H1 (cell line): ENCODE data around the gene MXD3. TPM values are rescaled to one million over a fixed set of nuclear protein-coding genes. Genes with fewer than 3 reads are reported as not detected.

ENCODE experiments used
- CHD2 ChIP-seq: IDR thresholded peaks from 2 replicates; pipeline ENCODE4 v1.6.1; 2012; ENCODE audit warnings: low read length, improper control_type of control experiment
- JUN ChIP-seq: IDR thresholded peaks from 2 replicates; pipeline ENCODE4 v1.6.1; 2011; ENCODE audit warnings: low read depth, mild to moderate bottlenecking, improper control_type of control experiment, low read length
- JUND ChIP-seq: IDR thresholded peaks from 2 replicates; pipeline ENCODE4 v1.6.1; 2011; ENCODE audit warnings: mild to moderate bottlenecking, improper control_type of control experiment, low read length
- POU5F1 ChIP-seq: IDR thresholded peaks from 2 replicates; pipeline ENCODE4 v1.6.1; 2011; ENCODE audit warnings: low read depth, mild to moderate bottlenecking, low read length, moderate library complexity
- polyA plus RNA-seq, 7 experiments: library from polyadenylated mRNA; depleted of rRNA in 3 of 7; stranded (reverse) in 5 of 7; unstranded in 2 of 7; fragments of >200 nt in 5 of 7; fragments of 200-250 nt in 2 of 7; gene quantifications; 1 replicate in 5 of 7; 2 replicates in 1 of 7; 4 replicates in 1 of 7; pipeline versions ENCODE4 v1.2.1 to v1.2.3, GENCODE V29; 2011 to 2013; ENCODE audit warnings: missing spikeins in 2 of 7, mixed read lengths in 2 of 7
- total RNA-seq: library from RNA; stranded (reverse); fragmentation: NEBNext Ultra II Directional; extraction: Animal tissue kit (Norgen Biotek cat#: 25700); gene quantifications from 2 replicates; pipeline ENCODE4 v1.2.1, GENCODE V29; 2021
- TF ChIP-seq, protein P1 (sequence below): fragments of 300-600 bp; sonication (generic); IDR thresholded peaks from 2 replicates; pipeline ENCODE4 v1.7.1; 2012; ENCODE audit warnings: low read length, moderate library complexity, mild to moderate bottlenecking, inconsistent platforms; ENCODE audit not compliant: insufficient replicate concordance
- TF ChIP-seq, protein P2 (sequence below): IDR thresholded peaks from 2 replicates; pipeline ENCODE4 v1.6.1; 2012; ENCODE audit warnings: inconsistent platforms

The MXD3 gene
- total and polyA plus RNA-seq, 2 of the 8 experiments (the other 6 are each of a cell fraction or from before 2014, with no cell fraction given), result 6.5 to 7.7 TPM

- TF ChIP-seq, protein P1, sequence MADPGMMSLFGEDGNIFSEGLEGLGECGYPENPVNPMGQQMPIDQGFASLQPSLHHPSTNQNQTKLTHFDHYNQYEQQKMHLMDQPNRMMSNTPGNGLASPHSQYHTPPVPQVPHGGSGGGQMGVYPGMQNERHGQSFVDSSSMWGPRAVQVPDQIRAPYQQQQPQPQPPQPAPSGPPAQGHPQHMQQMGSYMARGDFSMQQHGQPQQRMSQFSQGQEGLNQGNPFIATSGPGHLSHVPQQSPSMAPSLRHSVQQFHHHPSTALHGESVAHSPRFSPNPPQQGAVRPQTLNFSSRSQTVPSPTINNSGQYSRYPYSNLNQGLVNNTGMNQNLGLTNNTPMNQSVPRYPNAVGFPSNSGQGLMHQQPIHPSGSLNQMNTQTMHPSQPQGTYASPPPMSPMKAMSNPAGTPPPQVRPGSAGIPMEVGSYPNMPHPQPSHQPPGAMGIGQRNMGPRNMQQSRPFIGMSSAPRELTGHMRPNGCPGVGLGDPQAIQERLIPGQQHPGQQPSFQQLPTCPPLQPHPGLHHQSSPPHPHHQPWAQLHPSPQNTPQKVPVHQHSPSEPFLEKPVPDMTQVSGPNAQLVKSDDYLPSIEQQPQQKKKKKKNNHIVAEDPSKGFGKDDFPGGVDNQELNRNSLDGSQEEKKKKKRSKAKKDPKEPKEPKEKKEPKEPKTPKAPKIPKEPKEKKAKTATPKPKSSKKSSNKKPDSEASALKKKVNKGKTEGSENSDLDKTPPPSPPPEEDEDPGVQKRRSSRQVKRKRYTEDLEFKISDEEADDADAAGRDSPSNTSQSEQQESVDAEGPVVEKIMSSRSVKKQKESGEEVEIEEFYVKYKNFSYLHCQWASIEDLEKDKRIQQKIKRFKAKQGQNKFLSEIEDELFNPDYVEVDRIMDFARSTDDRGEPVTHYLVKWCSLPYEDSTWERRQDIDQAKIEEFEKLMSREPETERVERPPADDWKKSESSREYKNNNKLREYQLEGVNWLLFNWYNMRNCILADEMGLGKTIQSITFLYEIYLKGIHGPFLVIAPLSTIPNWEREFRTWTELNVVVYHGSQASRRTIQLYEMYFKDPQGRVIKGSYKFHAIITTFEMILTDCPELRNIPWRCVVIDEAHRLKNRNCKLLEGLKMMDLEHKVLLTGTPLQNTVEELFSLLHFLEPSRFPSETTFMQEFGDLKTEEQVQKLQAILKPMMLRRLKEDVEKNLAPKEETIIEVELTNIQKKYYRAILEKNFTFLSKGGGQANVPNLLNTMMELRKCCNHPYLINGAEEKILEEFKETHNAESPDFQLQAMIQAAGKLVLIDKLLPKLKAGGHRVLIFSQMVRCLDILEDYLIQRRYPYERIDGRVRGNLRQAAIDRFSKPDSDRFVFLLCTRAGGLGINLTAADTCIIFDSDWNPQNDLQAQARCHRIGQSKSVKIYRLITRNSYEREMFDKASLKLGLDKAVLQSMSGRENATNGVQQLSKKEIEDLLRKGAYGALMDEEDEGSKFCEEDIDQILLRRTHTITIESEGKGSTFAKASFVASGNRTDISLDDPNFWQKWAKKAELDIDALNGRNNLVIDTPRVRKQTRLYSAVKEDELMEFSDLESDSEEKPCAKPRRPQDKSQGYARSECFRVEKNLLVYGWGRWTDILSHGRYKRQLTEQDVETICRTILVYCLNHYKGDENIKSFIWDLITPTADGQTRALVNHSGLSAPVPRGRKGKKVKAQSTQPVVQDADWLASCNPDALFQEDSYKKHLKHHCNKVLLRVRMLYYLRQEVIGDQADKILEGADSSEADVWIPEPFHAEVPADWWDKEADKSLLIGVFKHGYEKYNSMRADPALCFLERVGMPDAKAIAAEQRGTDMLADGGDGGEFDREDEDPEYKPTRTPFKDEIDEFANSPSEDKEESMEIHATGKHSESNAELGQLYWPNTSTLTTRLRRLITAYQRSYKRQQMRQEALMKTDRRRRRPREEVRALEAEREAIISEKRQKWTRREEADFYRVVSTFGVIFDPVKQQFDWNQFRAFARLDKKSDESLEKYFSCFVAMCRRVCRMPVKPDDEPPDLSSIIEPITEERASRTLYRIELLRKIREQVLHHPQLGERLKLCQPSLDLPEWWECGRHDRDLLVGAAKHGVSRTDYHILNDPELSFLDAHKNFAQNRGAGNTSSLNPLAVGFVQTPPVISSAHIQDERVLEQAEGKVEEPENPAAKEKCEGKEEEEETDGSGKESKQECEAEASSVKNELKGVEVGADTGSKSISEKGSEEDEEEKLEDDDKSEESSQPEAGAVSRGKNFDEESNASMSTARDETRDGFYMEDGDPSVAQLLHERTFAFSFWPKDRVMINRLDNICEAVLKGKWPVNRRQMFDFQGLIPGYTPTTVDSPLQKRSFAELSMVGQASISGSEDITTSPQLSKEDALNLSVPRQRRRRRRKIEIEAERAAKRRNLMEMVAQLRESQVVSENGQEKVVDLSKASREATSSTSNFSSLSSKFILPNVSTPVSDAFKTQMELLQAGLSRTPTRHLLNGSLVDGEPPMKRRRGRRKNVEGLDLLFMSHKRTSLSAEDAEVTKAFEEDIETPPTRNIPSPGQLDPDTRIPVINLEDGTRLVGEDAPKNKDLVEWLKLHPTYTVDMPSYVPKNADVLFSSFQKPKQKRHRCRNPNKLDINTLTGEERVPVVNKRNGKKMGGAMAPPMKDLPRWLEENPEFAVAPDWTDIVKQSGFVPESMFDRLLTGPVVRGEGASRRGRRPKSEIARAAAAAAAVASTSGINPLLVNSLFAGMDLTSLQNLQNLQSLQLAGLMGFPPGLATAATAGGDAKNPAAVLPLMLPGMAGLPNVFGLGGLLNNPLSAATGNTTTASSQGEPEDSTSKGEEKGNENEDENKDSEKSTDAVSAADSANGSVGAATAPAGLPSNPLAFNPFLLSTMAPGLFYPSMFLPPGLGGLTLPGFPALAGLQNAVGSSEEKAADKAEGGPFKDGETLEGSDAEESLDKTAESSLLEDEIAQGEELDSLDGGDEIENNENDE, result no peak
- TF ChIP-seq, protein P2, sequence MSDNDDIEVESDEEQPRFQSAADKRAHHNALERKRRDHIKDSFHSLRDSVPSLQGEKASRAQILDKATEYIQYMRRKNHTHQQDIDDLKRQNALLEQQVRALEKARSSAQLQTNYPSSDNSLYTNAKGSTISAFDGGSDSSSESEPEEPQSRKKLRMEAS, result no peak
- TF ChIP-seq JUN (no peak), JUND (no peak), POU5F1 (no peak), CHD2 (no peak)
Observed at GRCh38 chr5:177338251-177339106, 26.8 kb upstream of the MXD3 start (continued).
